ENCODE data around the gene RBM38. TPM values are rescaled to one million over a fixed set of nuclear protein-coding genes. Genes with fewer than 3 reads are reported as not detected.

RBM38 gene
- total RNA-seq, 4 donors from 2014 or later: 67.6 to 203 (median 139) TPM

DNA sequence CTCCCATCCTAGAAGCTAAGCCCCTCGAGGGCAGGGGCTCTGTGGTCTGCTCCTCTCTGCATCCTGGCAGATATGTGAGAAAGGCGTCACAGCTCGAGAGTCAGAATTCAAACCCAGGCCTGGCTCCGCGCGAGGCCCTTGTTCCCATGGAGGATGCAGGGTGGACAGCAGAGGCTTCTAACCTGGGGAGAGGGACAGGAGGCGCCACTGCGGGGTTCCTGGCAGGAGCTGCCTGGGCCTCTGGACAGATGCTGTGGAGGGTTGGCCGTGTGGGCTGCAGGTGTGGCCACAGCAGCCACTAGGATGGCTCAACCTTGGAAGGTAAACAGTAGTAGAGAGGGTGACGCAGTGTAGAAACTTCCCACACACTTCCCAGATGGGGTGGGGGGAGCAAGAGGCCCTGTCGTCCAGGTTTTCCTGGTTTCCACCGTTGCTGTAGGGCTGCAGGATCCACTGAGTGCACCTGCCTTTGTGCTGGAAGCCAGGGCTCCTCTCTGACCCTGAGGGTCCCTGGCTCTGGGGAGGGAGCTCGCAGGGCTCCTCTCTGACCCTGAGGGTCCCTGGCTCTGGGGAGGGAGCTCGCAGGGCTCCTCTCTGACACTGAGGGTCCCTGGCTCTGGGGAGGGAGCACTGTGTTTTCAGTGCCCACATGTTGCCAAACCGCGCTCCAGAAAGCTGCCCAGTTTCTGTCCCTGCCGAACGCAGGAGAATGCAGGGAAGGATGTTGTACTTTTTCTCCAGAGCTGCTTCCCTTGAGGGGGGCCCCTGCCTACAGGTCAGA is 14.2 kb downstream of the RBM38 start:
- H3K27ac ChIP-seq (replicated peaks in 1 of 4): peak overlapping the region; percentile 93 to 95 (median 94)
- intact Hi-C loops (cut with DNase I): loop anchor here (5.0 kb wide), 1 partner anchor 37 kb away; no protein-coding TSS in a partner anchor
- DNase-seq (ENCODE audit: extremely low spot score): no peak
- H3K9me3 ChIP-seq: no peaks in the 10 kb centered on the region
- no peaks in the 10 kb centered on the region for H3K27me3 ChIP-seq
- H3K4me3 ChIP-seq: no peak overlapping the region
- WGBS: 65% methylated on average over 10 of the region's 18 CpGs
- H3K4me1 ChIP-seq: peaks cover 52 to 100% (median 99%) of the 10 kb centered on the region in 4 donors
- peaks cover 25 to 91% (median 82%) of the 10 kb centered on the region in 4 donors for H3K36me3 ChIP-seq
- TF ChIP-seq POLR2AphosphoS5 (IDR thresholded peaks at IDR 0.05): no peak
- no peak for TF ChIP-seq POLR2A (IDR thresholded peaks at IDR 0.05; ENCODE audit: low read depth)
- no peak for TF ChIP-seq EP300 (IDR thresholded peaks at IDR 0.05)
- TF ChIP-seq, protein P1, sequence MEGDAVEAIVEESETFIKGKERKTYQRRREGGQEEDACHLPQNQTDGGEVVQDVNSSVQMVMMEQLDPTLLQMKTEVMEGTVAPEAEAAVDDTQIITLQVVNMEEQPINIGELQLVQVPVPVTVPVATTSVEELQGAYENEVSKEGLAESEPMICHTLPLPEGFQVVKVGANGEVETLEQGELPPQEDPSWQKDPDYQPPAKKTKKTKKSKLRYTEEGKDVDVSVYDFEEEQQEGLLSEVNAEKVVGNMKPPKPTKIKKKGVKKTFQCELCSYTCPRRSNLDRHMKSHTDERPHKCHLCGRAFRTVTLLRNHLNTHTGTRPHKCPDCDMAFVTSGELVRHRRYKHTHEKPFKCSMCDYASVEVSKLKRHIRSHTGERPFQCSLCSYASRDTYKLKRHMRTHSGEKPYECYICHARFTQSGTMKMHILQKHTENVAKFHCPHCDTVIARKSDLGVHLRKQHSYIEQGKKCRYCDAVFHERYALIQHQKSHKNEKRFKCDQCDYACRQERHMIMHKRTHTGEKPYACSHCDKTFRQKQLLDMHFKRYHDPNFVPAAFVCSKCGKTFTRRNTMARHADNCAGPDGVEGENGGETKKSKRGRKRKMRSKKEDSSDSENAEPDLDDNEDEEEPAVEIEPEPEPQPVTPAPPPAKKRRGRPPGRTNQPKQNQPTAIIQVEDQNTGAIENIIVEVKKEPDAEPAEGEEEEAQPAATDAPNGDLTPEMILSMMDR (IDR thresholded peaks at IDR 0.05): no peak

DNA sequence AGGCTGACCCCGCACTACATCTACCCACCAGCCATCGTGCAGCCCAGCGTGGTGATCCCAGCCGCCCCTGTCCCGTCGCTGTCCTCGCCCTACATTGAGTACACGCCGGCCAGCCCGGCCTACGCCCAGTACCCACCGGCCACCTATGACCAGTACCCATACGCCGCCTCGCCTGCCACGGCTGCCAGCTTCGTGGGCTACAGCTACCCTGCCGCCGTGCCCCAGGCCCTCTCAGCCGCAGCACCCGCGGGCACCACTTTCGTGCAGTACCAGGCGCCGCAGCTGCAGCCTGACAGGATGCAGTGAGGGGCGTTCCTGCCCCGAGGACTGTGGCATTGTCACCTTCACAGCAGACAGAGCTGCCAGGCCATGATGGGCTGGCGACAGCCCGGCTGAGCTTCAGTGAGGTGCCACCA is 16.4 kb downstream of the RBM38 start:
- WGBS: 81% methylated on average over 19 of the region's 29 CpGs
- H3K36me3 ChIP-seq: peaks cover 22 to 75% (median 68%) of the 10 kb centered on the region in 4 donors

DNA sequence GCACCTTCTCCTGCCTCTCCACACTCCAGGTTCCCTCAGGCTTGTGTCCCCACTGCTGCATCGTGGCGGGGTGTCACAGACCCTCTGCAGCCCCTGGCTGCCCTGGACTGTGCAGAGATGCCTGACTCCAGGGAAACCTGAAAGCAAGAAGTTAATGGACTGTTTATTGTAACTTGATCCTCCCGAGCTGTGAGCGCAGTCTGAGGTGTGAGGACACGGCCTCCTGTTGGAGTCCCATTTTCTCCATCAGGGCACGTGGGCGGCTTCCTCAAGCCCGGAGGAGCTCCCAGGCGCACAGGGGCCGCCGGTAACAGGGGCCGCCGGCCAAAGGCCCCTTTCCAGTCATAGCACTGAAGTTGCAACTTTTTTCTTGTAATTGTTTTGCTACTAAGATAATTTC is 16.9 kb downstream of the RBM38 start:
- WGBS: 63% methylated on average over 13 of the region's 13 CpGs
- peaks cover 38 to 90% (median 86%) of the 10 kb centered on the region in 4 donors for H3K4me1 ChIP-seq
- H3K9me3 ChIP-seq: no peaks in the 10 kb centered on the region
- intact Hi-C loops (cut with DNase I): loop anchor here (5.0 kb wide), 1 partner anchor 34 kb away; no protein-coding TSS in a partner anchor
- H3K27me3 ChIP-seq: no peaks in the 10 kb centered on the region
- no peak for TF ChIP-seq POLR2A (IDR thresholded peaks at IDR 0.05; ENCODE audit: low read depth)
- TF ChIP-seq POLR2AphosphoS5 (IDR thresholded peaks at IDR 0.05): peak in 1 of 2 donors; percentile 52
- H3K36me3 ChIP-seq: peaks cover 22 to 69% (median 62%) of the 10 kb centered on the region in 4 donors
- DNase-seq (ENCODE audit: extremely low spot score): no peak
- H3K27ac ChIP-seq (replicated peaks in 1 of 4): peak overlapping the region; percentile 93 to 95 (median 94)
- H3K4me3 ChIP-seq: no peak overlapping the region

More for the DNA sequence above, 16.4 kb downstream of the RBM38 start:
- Histone ChIP-seq H3K27me3 (no peaks in the 10 kb centered on the region), H3K4me3 (no peak overlapping the region), H3K27ac (replicated peaks in 1 of 4) (peak overlapping the region; percentile 93 to 95 (median 94)), H3K9me3 (no peaks in the 10 kb centered on the region), H3K4me1 (peaks cover 38 to 96% (median 92%) of the 10 kb centered on the region in 4 donors)
- TF ChIP-seq POLR2AphosphoS5 (IDR thresholded peaks at IDR 0.05) (no peak), EP300 (IDR thresholded peaks at IDR 0.05) (no peak)
- TF ChIP-seq, protein P1 (IDR thresholded peaks at IDR 0.05): no peak
- intact Hi-C loops (cut with DNase I): loop anchor here (5.0 kb wide), 1 partner anchor 35 kb away; no protein-coding TSS in a partner anchor
- DNase-seq (ENCODE audit: extremely low spot score): no peak

DNA sequence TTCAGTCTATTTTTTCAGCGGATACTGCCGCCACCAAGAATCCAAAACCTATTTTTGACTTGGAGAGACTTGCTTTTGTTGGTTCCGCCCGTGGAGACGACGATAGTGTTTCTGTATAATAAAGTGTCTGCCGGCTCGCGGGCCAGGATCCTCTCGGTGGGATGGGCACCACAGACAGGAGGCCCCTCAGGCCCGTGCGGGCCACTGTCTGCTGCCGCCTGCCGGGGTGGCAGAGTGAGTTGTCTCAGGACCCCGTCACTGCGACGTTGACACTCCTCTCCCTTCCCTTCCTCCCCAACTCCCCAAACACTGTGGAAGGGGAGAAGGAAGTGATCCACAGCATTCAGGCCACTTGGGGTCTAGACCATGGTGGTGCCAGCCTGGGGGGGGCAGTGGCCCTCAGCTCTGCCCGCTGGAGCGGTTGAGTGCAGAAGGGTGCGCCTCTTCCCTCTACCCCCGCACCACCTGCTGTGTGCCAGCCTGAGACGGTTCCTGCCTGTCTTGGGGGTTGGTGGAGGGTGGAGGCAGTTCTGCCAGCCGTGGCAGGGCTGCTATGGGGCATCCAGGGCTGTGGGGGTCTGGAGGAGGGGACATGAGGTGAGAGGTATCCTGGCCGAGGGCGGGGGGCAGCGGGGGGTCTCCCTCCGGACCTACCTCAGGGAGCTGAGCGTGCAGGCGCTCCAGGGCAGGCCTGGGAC is 17.5 kb downstream of the RBM38 start:
- no peak overlapping the region for H3K4me3 ChIP-seq
- H3K27ac ChIP-seq (replicated peaks in 1 of 4): peak overlapping the region; percentile 93 to 95 (median 94)
- H3K4me1 ChIP-seq: peaks cover 38 to 84% (median 81%) of the 10 kb centered on the region in 4 donors

More for the DNA sequence above, 17.5 kb downstream of the RBM38 start:
- DNase-seq (ENCODE audit: extremely low spot score): no peak
- no peak for TF ChIP-seq POLR2A (IDR thresholded peaks at IDR 0.05; ENCODE audit: low read depth)
- TF ChIP-seq, protein P1 (IDR thresholded peaks at IDR 0.05): no peak
- no peak for TF ChIP-seq POLR2AphosphoS5 (IDR thresholded peaks at IDR 0.05)
- Histone ChIP-seq H3K36me3 (peaks cover 22 to 64% (median 58%) of the 10 kb centered on the region in 4 donors), H3K27me3 (no peaks in the 10 kb centered on the region), H3K9me3 (no peaks in the 10 kb centered on the region)
- 58% methylated on average over 28 of the region's 29 CpGs for WGBS
- intact Hi-C loops (cut with DNase I): loop anchor here (5.0 kb wide), 1 partner anchor 34 kb away; no protein-coding TSS in a partner anchor

Measured in esophagus muscularis mucosa (tissue), 4 donors.